HCT116 (cell line): ENCODE results near the gene DDR1.

Experiments
- FOSL1 ChIP-seq: IDR thresholded peaks from 2 replicates; pipeline ENCODE4 v1.6.1; 2012; ENCODE audit warnings: low read depth
- JUND ChIP-seq: IDR thresholded peaks from 2 replicates; pipeline ENCODE4 v1.6.1; 2012
- POLR2A ChIP-seq: IDR thresholded peaks from 2 replicates; pipeline ENCODE4 v1.7.0; 2011; ENCODE audit warnings: borderline replicate concordance; ENCODE audit not compliant: insufficient read depth, insufficient read length; ENCODE audit errors: extremely low read depth
- TF ChIP-seq, protein P1 (sequence below), 3 experiments: fragments of 200-600 bp in 1 of 3; sonication (generic) in 1 of 3; IDR thresholded peaks in 2 of 3; conservative IDR thresholded peaks in 1 of 3; 2 replicates each; pipeline ENCODE4 v1.5.1; 2012 to 2017; ENCODE audit warnings: low read depth in 2 of 3, low read length in 2 of 3, antibody characterized with exemption in 1 of 3, borderline replicate concordance in 1 of 3, control low read depth in 1 of 3, mild to moderate bottlenecking in 1 of 3, mixed read lengths in 1 of 3, mixed run types in 1 of 3, moderate library complexity in 1 of 3; ENCODE audit not compliant: insufficient read depth in 1 of 3
- TF ChIP-seq, protein P2 (sequence below): IDR thresholded peaks from 2 replicates; pipeline ENCODE4 v1.6.1; 2011; ENCODE audit warnings: mild to moderate bottlenecking, low read length, moderate library complexity; ENCODE audit not compliant: insufficient replicate concordance; ENCODE audit errors: extremely low read depth
- TF ChIP-seq, protein P3 (sequence below): IDR thresholded peaks from 2 replicates; pipeline ENCODE4 v1.6.1; 2012; ENCODE audit warnings: low read depth

DNA sequence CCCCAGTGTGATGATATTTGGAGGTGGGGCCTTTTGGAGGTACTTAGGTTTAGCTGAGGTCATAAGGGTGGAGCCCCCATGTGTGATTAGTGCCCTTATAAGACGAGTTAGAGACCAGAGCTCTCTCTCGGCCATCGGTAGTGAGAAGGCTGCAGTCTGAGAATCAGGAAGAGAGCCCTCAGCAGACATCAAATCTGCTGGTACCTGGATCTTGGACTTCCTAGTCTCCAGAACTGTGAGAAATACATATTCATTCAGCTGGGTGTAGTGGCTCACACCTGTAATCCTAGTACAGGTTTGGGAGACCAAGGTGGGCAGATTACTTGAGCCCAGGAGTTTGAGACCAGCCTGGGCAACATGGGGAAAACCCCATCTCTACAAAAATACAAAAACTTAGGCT, 48.7 kb upstream of the DDR1 start:
- TF ChIP-seq, protein P1, sequence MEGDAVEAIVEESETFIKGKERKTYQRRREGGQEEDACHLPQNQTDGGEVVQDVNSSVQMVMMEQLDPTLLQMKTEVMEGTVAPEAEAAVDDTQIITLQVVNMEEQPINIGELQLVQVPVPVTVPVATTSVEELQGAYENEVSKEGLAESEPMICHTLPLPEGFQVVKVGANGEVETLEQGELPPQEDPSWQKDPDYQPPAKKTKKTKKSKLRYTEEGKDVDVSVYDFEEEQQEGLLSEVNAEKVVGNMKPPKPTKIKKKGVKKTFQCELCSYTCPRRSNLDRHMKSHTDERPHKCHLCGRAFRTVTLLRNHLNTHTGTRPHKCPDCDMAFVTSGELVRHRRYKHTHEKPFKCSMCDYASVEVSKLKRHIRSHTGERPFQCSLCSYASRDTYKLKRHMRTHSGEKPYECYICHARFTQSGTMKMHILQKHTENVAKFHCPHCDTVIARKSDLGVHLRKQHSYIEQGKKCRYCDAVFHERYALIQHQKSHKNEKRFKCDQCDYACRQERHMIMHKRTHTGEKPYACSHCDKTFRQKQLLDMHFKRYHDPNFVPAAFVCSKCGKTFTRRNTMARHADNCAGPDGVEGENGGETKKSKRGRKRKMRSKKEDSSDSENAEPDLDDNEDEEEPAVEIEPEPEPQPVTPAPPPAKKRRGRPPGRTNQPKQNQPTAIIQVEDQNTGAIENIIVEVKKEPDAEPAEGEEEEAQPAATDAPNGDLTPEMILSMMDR (IDR thresholded peaks at IDR 0.05 in 2 of 3, conservative IDR thresholded peaks at IDR 0.05 in 1 of 3; ENCODE audit: borderline replicate concordance in 1 of 3, insufficient read depth in 1 of 3, low read depth in 2 of 3, low read length in 2 of 3) = no peak
- no peak for TF ChIP-seq POLR2A
- TF ChIP-seq, protein P2, sequence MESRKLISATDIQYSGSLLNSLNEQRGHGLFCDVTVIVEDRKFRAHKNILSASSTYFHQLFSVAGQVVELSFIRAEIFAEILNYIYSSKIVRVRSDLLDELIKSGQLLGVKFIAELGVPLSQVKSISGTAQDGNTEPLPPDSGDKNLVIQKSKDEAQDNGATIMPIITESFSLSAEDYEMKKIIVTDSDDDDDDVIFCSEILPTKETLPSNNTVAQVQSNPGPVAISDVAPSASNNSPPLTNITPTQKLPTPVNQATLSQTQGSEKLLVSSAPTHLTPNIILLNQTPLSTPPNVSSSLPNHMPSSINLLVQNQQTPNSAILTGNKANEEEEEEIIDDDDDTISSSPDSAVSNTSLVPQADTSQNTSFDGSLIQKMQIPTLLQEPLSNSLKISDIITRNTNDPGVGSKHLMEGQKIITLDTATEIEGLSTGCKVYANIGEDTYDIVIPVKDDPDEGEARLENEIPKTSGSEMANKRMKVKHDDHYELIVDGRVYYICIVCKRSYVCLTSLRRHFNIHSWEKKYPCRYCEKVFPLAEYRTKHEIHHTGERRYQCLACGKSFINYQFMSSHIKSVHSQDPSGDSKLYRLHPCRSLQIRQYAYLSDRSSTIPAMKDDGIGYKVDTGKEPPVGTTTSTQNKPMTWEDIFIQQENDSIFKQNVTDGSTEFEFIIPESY = no peak
- TF ChIP-seq, protein P3, sequence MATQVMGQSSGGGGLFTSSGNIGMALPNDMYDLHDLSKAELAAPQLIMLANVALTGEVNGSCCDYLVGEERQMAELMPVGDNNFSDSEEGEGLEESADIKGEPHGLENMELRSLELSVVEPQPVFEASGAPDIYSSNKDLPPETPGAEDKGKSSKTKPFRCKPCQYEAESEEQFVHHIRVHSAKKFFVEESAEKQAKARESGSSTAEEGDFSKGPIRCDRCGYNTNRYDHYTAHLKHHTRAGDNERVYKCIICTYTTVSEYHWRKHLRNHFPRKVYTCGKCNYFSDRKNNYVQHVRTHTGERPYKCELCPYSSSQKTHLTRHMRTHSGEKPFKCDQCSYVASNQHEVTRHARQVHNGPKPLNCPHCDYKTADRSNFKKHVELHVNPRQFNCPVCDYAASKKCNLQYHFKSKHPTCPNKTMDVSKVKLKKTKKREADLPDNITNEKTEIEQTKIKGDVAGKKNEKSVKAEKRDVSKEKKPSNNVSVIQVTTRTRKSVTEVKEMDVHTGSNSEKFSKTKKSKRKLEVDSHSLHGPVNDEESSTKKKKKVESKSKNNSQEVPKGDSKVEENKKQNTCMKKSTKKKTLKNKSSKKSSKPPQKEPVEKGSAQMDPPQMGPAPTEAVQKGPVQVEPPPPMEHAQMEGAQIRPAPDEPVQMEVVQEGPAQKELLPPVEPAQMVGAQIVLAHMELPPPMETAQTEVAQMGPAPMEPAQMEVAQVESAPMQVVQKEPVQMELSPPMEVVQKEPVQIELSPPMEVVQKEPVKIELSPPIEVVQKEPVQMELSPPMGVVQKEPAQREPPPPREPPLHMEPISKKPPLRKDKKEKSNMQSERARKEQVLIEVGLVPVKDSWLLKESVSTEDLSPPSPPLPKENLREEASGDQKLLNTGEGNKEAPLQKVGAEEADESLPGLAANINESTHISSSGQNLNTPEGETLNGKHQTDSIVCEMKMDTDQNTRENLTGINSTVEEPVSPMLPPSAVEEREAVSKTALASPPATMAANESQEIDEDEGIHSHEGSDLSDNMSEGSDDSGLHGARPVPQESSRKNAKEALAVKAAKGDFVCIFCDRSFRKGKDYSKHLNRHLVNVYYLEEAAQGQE = no peak
- no peak for TF ChIP-seq JUND
- TF ChIP-seq FOSL1 = no peak
